Erythroblast (primary cell): ENCODE measurements around the gene TSHZ2.

ENCODE experiments used
- DNase-seq, 2 experiments: peaks; one replicate each; lab custom pipeline; 2025; lab: John Stamatoyannopoulos, UW
- GATA1 ChIP-seq: IDR thresholded peaks from 2 replicates; pipeline ENCODE4 v1.6.1; 2011; ENCODE audit warnings: low read depth, mild to moderate bottlenecking, control low read depth, low read length, moderate library complexity
- POLR2A ChIP-seq: IDR thresholded peaks from 2 replicates; pipeline ENCODE4 v1.6.1; 2011; ENCODE audit warnings: mild to moderate bottlenecking, low read length

Gene TSHZ2

DNA sequence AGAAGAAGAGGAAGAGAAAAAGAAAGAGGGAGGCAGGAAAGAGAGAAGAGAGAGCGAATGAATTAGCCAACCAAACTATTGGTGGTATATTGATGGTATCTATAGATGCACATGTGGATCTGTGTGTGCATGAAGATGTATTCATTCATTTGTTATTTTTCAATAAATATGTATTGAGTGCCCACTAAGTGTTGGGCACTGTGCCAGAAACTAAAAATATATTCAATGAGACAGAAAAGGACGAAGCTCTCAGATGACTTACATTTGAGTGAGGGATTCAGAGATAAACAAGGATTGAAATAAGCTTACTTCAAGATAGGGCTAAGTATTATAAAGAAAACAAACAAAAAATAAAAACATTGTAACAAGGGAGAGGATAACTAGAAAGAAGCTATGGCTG, 154.9 kb downstream of the TSHZ2 start:
- DNase-seq, result no peak
- TF ChIP-seq GATA1, result no peak
- no peak for TF ChIP-seq POLR2A

GRCh38 chr20:53128004-53128403, 155.8 kb downstream of the TSHZ2 start:
- DNase-seq, result no peak
- TF ChIP-seq GATA1 (no peak), POLR2A (no peak)

GRCh38 chr20:53129563-53129962, 157.4 kb downstream of the TSHZ2 start:
- no peak for TF ChIP-seq POLR2A
- TF ChIP-seq GATA1, result no peak
- no peak for DNase-seq

DNA sequence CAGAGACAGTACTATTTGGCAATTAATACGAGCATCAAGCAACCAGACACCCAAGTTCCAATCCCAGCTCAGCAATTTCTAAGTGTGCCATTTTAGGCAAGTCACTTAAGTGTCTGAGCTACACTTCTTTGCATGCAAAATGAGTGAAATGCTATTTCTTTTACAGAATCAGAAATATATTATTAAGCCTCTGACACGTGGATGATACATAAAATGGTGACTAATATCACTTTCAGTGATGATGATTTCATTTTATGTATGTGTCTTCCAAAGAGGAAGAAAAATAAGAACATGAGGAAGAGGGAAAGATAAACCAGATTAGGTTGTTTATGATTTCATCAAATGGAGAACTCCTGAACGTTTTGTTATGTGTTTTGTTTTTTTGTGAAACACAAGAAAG, 158.6 kb downstream of the TSHZ2 start:
- no peak for TF ChIP-seq GATA1
- no peak for TF ChIP-seq POLR2A

DNA sequence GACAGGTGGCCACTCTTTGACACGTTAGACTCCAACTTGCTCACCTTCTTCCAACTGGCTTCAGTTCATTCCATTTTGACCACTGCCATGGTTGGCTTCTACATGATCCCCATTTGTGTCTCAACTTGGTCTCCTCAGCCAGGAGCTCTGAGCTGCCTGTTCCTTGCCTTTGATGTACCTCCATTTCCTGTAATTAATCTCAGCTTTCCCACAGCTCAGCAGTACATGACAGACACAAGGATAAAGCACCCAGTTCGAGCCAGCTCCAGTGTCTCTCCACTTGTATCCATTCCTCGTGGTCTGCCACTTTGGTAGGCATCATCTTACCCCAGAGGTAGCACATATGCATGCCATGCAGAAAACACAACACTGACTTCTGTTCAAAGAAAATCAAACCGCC, 161.0 kb downstream of the TSHZ2 start:
- no peak for DNase-seq
- no peak for TF ChIP-seq GATA1
- no peak for TF ChIP-seq POLR2A

More for the DNA sequence above, 158.6 kb downstream of the TSHZ2 start:
- no peak for DNase-seq

GRCh38 chr20:53133628-53134027, 161.5 kb downstream of the TSHZ2 start:
- no peak for TF ChIP-seq POLR2A
- no peak for TF ChIP-seq GATA1
- DNase-seq, result no peak

DNA sequence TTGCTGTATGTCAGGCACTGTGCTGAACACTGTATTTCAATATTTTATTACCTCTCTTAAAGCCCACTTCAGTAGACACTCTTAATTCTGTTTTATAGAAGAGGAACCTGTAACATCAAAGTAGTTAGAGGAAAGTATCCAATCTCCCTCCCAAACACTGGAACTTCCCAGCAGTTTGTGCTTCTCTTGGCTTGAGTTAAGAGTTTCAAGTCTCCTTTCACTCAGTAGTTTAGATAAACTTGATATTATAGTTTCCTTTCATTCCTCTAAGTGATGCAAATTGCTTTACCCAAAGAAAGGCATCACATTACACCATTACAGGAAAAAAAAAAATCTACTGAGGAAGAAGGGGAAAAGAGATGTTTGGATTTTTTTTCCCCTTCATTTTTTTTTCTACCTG, 164.3 kb downstream of the TSHZ2 start:
- DNase-seq, result no peak
- TF ChIP-seq GATA1 (no peak), POLR2A (no peak)

DNA sequence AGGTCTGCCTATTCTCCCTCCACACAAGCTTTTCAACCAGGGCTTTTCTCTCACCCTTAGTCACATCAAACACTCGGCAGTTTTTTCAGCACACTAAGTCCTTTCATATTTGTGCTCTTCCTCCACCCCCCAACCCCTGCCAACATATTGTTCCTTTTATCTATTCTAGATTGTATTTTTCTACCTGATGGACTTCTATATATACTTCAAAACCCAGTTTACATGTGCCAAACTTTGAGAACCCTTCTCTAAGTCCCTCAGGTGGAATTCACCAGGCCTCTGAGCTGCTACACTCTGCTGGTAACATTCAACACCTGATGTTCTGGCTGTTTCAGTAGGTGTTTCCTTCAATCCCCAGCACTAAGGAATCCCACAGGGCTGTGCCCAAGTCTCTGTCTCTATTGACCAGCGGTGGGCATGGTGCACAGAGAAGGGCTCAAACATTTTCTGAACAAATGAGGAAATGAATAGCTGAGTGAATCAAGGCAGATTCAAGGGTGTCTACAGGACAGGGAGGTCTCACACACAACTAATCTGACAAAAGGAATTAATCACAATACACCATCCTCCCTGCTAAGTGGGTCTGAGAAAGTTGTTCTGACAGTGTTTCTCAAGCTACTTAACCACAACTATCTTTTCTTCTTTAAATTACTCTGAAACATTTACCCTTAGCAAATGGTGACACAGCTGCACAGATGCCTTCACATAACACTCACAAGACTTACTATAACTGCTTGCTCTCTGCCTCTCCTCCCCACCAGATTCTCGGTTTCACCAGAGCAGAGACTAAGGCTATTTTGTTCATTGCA, 166.5 kb downstream of the TSHZ2 start:
- DNase-seq, result no peak
- TF ChIP-seq POLR2A (no peak), GATA1 (no peak)

- peak; percentile 3 to 5 for DNase-seq
- TF ChIP-seq GATA1 (no peak), POLR2A (no peak)
Measured at GRCh38 chr20:53141201-53142050, 169.3 kb downstream of the TSHZ2 start.

- TF ChIP-seq GATA1 (no peak), POLR2A (no peak)
- peak; percentile 35 to 38 for DNase-seq
Measured at GRCh38 chr20:53142225-53143127, 170.3 kb downstream of the TSHZ2 start.

- no peak for TF ChIP-seq POLR2A
- no peak for TF ChIP-seq GATA1
- DNase-seq, result no peak
Measured at GRCh38 chr20:53146201-53146891, 174.2 kb downstream of the TSHZ2 start.

GRCh38 chr20:53148771-53149147, 176.6 kb downstream of the TSHZ2 start:
- TF ChIP-seq GATA1, result no peak
- TF ChIP-seq POLR2A, result no peak
- DNase-seq, result no peak
